Smooth muscle cell (in vitro differentiated cells): Measurements from ENCODE around the gene FER. TPM values are rescaled to one million over a fixed set of nuclear protein-coding genes. Genes with fewer than 3 reads are reported as not detected.

Experiments used
- DNase-seq: peaks from one replicate; lab custom pipeline; 2025; ENCODE audit not compliant: unreplicated experiment; lab: John Stamatoyannopoulos, UW
- H2AFZ ChIP-seq: fragments of 200-600 bp; sonication (generic); 2 replicates; pipeline ENCODE4 v1.6.0; 2016; ENCODE audit warnings: antibody characterized with exemption, low read depth, mild to moderate bottlenecking
- H3F3A ChIP-seq: fragments of 200-600 bp; sonication (generic); 2 replicates; pipeline ENCODE4 v1.6.0; 2017; ENCODE audit warnings: antibody characterized with exemption, low read depth
- H3K27ac ChIP-seq: fragments of 200-600 bp; sonication (generic); 2 replicates; pipeline ENCODE4 v1.5.1; 2016; ENCODE audit warnings: low read depth, mild to moderate bottlenecking
- H3K27me3 ChIP-seq: fragments of 200-600 bp; sonication (generic); 2 replicates; pipeline ENCODE4 v1.6.1; 2016; ENCODE audit warnings: low read depth, mild to moderate bottlenecking
- H3K36me3 ChIP-seq: fragments of 200-600 bp; sonication (generic); 2 replicates; pipeline ENCODE4 v1.5.1; 2016; ENCODE audit warnings: low read depth
- H3K4me1 ChIP-seq: fragments of 200-600 bp; sonication (generic); 2 replicates; pipeline ENCODE4 v1.5.1; 2016; ENCODE audit warnings: low read depth
- H3K4me2 ChIP-seq: fragments of 200-600 bp; sonication (generic); 2 replicates; pipeline ENCODE4 v1.6.0; 2016; ENCODE audit warnings: mild to moderate bottlenecking
- H3K4me3 ChIP-seq: fragments of 200-600 bp; sonication (generic); 2 replicates; pipeline ENCODE4 v1.5.1; 2016; ENCODE audit warnings: mild to moderate bottlenecking
- H3K79me2 ChIP-seq: fragments of 200-600 bp; sonication (generic); 2 replicates; pipeline ENCODE4 v1.6.0; 2016; ENCODE audit warnings: low read depth, mild to moderate bottlenecking
- H3K9ac ChIP-seq: fragments of 200-600 bp; sonication (generic); 2 replicates; pipeline ENCODE4 v1.6.0; 2016; ENCODE audit warnings: low read depth
- H3K9me3 ChIP-seq: fragments of 200-600 bp; sonication (generic); replicated peaks from 2 replicates; pipeline ENCODE4 v1.5.1; 2016; ENCODE audit warnings: low read depth
- H4K20me1 ChIP-seq: fragments of 200-600 bp; sonication (generic); 2 replicates; pipeline ENCODE4 v1.6.0; 2016; ENCODE audit warnings: low read depth
- CTCF ChIP-seq: fragments of 200-600 bp; sonication (generic); IDR thresholded peaks from 2 replicates; pipeline ENCODE4 v1.5.1; 2017; ENCODE audit warnings: borderline replicate concordance, mild to moderate bottlenecking, antibody characterized with exemption; ENCODE audit not compliant: insufficient read depth, poor library complexity, severe bottlenecking
- WGBS: methylation state at CpG from one replicate; pipeline ENCODE4 v1.1.7; 2016; ENCODE audit warnings: low lambda C conversion rate; 5-methylcytosine and 5-hydroxymethylcytosine counted together
- polyA plus RNA-seq: library from polyadenylated mRNA; unstranded; fragments of >200 nt; fragmentation: Nextera tagmentation; extraction: Ambion mirVana; gene quantifications from 2 replicates; pipeline ENCODE4 v1.2.1, GENCODE V29; 2016
- total RNA-seq: library from RNA; depleted of rRNA; stranded (reverse); fragments of >200 nt; gene quantifications from 2 replicates; pipeline ENCODE4 v1.2.3, GENCODE V29; 2014

The FER gene
- total and polyA plus RNA-seq, 2 experiments from 2014 or later = 15.6 to 16.4 TPM

- TF ChIP-seq CTCF = no peak
- H3K79me2 ChIP-seq = no peaks in the 10 kb centered on the region
- H3K36me3 ChIP-seq = no peaks in the 10 kb centered on the region
- no peak overlapping the region for H3K27ac ChIP-seq
- H3F3A ChIP-seq = no peaks in the 10 kb centered on the region
- H2AFZ ChIP-seq = no peak overlapping the region
- H3K4me3 ChIP-seq = no peak overlapping the region
- H3K4me1 ChIP-seq = no peaks in the 10 kb centered on the region
- DNase-seq = no peak
- no peak overlapping the region for H3K4me2 ChIP-seq
- H4K20me1 ChIP-seq = no peaks in the 10 kb centered on the region
- H3K27me3 ChIP-seq = no peaks in the 10 kb centered on the region
- H3K9me3 ChIP-seq = no peaks in the 10 kb centered on the region
- H3K9ac ChIP-seq = no peak overlapping the region
Observed at GRCh38 chr5:109143031-109143430, 395.3 kb downstream of the FER start.

GRCh38 chr5:109145139-109145538 lies 397.4 kb downstream of the FER start:
- 100% methylated on average over 1 of the region's 1 CpG for WGBS
- no peaks in the 10 kb centered on the region for H3K9me3 ChIP-seq
- DNase-seq = no peak
- H3K27me3 ChIP-seq = no peaks in the 10 kb centered on the region
- H3K4me1 ChIP-seq = no peaks in the 10 kb centered on the region
- H3K36me3 ChIP-seq = no peaks in the 10 kb centered on the region
- no peak for TF ChIP-seq CTCF
- no peak overlapping the region for H3K9ac ChIP-seq
- H3F3A ChIP-seq = no peaks in the 10 kb centered on the region
- H3K79me2 ChIP-seq = no peaks in the 10 kb centered on the region
- H3K4me2 ChIP-seq = no peak overlapping the region
- H3K27ac ChIP-seq = no peak overlapping the region
- H4K20me1 ChIP-seq = no peaks in the 10 kb centered on the region
- H2AFZ ChIP-seq = no peak overlapping the region
- no peak overlapping the region for H3K4me3 ChIP-seq

- WGBS = 97% methylated on average over 3 of the region's 3 CpGs
- no peak for TF ChIP-seq CTCF
- Histone ChIP-seq H3F3A (no peaks in the 10 kb centered on the region), H4K20me1 (no peaks in the 10 kb centered on the region), H3K27ac (no peak overlapping the region), H3K79me2 (no peaks in the 10 kb centered on the region), H3K36me3 (no peaks in the 10 kb centered on the region), H3K9ac (no peak overlapping the region), H3K9me3 (no peaks in the 10 kb centered on the region), H3K4me1 (no peaks in the 10 kb centered on the region), H3K4me2 (no peak overlapping the region), H3K4me3 (no peak overlapping the region), H3K27me3 (no peaks in the 10 kb centered on the region), H2AFZ (no peak overlapping the region)
- no peak for DNase-seq
Observed at GRCh38 chr5:109146591-109146990, 398.9 kb downstream of the FER start.

- H3K4me2 ChIP-seq = no peak overlapping the region
- no peaks in the 10 kb centered on the region for H3K27me3 ChIP-seq
- no peak overlapping the region for H2AFZ ChIP-seq
- no peaks in the 10 kb centered on the region for H3K79me2 ChIP-seq
- no peaks in the 10 kb centered on the region for H3F3A ChIP-seq
- H4K20me1 ChIP-seq = no peaks in the 10 kb centered on the region
- no peak for TF ChIP-seq CTCF
- DNase-seq = no peak
- WGBS = 95% methylated on average over 4 of the region's 4 CpGs
- H3K27ac ChIP-seq = no peak overlapping the region
- no peak overlapping the region for H3K4me3 ChIP-seq
- no peak overlapping the region for H3K9ac ChIP-seq
- H3K36me3 ChIP-seq = no peaks in the 10 kb centered on the region
- no peaks in the 10 kb centered on the region for H3K4me1 ChIP-seq
- no peaks in the 10 kb centered on the region for H3K9me3 ChIP-seq
Observed at GRCh38 chr5:109152565-109152964, 404.9 kb downstream of the FER start.
